HEK293 (cell line): ENCODE measurements around the gene AQP5.

Source experiments
- SP2 ChIP-seq: fragments of 450-650 bp; formaldehyde crosslinking; IDR thresholded peaks from 2 replicates; pipeline ENCODE4 v1.5.1; 2016; ENCODE audit warnings: missing biosample characterization, missing genetic modification characterization
- TF ChIP-seq, protein P1 (sequence below): fragments of 450-650 bp; formaldehyde crosslinking; IDR thresholded peaks from 2 replicates; pipeline ENCODE4 v1.5.1; 2016; ENCODE audit warnings: missing biosample characterization, missing genetic modification characterization
- TF ChIP-seq, protein P2 (sequence below): fragments of 450-650 bp; formaldehyde crosslinking; IDR thresholded peaks from 2 replicates; pipeline ENCODE4 v1.5.1; 2016; ENCODE audit warnings: missing biosample characterization, missing genetic modification characterization
- TF ChIP-seq, protein P3 (sequence below): fragments of 450-650 bp; formaldehyde crosslinking; IDR thresholded peaks from 2 replicates; pipeline ENCODE4 v1.5.1; 2016; ENCODE audit warnings: missing biosample characterization, missing genetic modification characterization

DNA sequence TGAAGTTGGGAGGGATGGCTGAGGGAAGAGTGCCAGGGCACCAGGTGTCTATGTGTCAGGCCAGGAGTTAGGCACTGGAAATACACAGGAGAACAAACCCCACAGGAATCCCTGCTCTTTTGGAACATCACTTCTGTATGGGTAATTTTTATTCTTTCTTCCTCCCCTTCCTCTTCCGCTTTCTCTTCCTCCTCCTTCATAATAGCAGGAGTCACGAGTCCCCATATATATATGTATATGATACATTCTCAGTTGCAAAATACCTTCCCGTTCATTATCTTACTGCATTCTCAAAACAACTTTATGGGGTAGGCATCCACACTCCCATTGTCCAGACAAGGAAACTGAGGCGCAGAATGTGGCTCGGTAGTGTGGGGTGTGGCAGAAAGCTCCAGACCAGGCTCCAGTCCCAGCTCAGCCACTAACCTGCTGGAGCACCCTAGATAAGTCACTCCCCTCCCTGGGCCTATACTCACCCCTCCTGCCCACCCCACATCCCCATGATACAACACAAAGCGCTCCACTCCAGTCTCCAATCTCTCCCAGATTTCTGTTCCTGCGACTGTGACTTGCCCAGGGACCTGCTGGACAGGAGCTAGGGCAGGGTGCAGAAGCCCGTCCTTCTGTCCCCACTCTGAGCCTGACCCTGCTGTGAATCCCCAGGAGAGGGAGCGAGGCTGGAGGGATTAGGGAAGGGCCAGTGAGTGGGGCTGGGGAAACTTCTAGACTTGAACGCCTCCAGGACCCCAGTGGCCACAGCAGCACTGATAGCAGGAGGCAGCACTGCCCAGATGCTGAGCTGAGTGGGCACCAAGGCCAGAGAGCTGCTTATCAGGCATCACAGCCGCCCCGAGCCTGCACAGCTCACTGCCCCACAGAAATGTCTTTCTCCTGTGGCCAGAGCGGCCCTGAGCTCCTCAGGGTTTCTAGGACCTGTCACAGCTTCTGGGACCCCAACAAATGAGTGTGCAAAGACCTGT, 12.5 kb upstream of the AQP5 start:
- TF ChIP-seq, protein P1, sequence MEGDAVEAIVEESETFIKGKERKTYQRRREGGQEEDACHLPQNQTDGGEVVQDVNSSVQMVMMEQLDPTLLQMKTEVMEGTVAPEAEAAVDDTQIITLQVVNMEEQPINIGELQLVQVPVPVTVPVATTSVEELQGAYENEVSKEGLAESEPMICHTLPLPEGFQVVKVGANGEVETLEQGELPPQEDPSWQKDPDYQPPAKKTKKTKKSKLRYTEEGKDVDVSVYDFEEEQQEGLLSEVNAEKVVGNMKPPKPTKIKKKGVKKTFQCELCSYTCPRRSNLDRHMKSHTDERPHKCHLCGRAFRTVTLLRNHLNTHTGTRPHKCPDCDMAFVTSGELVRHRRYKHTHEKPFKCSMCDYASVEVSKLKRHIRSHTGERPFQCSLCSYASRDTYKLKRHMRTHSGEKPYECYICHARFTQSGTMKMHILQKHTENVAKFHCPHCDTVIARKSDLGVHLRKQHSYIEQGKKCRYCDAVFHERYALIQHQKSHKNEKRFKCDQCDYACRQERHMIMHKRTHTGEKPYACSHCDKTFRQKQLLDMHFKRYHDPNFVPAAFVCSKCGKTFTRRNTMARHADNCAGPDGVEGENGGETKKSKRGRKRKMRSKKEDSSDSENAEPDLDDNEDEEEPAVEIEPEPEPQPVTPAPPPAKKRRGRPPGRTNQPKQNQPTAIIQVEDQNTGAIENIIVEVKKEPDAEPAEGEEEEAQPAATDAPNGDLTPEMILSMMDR (tag by site-specific recombination) = no peak
- TF ChIP-seq, protein P2, sequence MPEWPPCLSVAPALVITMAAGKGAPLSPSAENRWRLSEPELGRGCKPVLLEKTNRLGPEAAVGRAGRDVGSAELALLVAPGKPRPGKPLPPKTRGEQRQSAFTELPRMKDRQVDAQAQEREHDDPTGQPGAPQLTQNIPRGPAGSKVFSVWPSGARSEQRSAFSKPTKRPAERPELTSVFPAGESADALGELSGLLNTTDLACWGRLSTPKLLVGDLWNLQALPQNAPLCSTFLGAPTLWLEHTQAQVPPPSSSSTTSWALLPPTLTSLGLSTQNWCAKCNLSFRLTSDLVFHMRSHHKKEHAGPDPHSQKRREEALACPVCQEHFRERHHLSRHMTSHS (tag by site-specific recombination) = no peak
- TF ChIP-seq SP2 = no peak
- TF ChIP-seq, protein P3, sequence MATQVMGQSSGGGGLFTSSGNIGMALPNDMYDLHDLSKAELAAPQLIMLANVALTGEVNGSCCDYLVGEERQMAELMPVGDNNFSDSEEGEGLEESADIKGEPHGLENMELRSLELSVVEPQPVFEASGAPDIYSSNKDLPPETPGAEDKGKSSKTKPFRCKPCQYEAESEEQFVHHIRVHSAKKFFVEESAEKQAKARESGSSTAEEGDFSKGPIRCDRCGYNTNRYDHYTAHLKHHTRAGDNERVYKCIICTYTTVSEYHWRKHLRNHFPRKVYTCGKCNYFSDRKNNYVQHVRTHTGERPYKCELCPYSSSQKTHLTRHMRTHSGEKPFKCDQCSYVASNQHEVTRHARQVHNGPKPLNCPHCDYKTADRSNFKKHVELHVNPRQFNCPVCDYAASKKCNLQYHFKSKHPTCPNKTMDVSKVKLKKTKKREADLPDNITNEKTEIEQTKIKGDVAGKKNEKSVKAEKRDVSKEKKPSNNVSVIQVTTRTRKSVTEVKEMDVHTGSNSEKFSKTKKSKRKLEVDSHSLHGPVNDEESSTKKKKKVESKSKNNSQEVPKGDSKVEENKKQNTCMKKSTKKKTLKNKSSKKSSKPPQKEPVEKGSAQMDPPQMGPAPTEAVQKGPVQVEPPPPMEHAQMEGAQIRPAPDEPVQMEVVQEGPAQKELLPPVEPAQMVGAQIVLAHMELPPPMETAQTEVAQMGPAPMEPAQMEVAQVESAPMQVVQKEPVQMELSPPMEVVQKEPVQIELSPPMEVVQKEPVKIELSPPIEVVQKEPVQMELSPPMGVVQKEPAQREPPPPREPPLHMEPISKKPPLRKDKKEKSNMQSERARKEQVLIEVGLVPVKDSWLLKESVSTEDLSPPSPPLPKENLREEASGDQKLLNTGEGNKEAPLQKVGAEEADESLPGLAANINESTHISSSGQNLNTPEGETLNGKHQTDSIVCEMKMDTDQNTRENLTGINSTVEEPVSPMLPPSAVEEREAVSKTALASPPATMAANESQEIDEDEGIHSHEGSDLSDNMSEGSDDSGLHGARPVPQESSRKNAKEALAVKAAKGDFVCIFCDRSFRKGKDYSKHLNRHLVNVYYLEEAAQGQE (tag by site-specific recombination) = no peak
